ENCODE results near the gene UXS1. TPM values are rescaled to one million over a fixed set of nuclear protein-coding genes. Genes with fewer than 3 reads are reported as not detected.
A peak's percentile ranks its signal among the peaks of the same experiment; 100 is the strongest.

Gene UXS1
- total RNA-seq, 1 donor = 40.1 TPM

DNA sequence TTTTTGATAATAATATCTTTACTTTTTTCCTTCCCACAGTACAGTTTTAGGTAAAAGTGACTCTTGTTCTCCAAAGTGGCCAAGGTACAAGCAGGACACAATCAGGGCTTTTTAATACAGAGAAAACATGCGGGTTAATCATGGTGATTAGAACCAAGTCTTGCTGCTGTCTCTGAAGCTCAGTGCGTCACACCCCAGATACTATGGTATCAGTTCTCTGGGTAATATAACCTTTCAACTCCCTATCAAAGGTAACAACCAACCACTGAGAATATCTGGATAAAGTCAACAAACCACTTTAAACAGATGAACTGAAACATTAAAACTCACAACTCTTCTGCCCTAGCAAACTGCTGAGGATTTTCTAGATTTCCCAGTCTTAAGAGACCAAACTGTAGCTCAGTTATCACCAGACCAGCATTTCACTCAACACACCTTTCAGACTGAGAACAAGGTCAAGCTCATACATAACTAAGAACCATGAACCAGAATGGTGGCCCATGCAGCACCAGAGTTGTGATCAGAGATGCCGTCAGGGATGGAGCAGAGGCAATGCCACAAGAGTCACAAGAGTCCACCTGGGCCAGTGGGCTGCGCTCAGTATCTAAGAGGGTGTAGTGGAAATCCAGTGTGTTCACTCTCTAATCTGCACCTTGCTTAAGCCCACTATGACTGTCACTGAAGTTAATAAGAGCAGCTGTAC lies 103.0 kb downstream of the UXS1 start:
- DNase-seq (ENCODE audit: low read depth in 2 of 3, low spot score in 2 of 3) = no peak

DNA sequence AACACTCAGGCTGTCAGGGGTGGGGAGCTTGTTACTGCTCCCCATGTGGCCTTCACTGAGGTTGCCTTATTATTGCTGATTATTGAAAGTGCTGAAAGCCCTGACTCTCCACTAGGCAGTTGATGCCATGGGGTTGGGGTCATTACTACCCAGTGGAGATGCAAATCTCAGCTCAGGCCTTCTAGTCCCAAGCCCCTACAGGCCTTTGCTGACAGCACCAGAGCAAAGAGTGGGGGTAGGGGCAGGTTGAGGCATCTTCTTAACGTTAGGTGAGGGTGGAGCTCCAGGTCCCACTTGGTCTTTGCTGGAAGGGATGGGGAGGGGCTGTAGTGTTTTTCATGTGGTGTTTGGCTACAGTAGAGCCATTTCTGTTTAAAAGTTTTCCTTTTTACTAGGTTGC lies 104.5 kb downstream of the UXS1 start:
- no peak for DNase-seq (ENCODE audit: low read depth in 2 of 3, low spot score in 2 of 3)

DNA sequence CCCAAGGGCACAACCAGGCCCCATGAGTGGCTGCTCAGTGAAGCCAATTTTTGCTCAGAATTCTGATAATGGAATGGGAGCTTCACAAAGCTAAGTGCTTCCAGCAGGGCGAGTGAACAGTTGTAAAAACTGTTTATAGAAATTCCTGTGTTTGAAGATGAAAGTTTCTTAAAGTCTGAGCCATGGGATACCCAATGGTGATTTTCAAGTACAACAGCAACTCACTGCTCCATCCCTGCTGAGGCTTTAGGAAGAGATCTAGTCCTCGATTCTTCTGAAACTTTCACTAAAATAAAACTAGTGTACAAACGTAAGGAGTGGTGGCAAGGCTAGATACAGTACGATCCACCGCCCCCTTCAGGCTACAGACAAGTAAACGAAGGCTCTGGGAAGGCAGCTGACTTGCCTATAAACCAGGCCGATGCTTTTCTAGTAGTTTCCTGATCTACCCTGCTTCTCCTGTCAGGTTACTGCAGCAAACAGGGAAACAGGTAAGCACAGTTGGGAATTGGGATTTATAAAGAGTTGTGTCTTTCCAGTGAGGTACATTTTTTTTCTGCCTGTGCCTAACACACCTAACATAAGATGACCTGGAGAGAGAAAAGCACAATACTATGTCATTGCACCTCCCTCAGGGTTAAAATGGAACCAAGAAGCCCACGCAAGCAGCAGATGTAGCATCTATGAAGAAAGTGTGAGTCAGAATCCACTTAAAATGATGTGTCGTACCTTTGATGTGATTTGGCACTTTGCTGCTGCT lies 108.7 kb downstream of the UXS1 start:
- peak; percentile 38 to 75 (median 49) for DNase-seq (ENCODE audit: low read depth in 2 of 3, low spot score in 2 of 3)

DNA sequence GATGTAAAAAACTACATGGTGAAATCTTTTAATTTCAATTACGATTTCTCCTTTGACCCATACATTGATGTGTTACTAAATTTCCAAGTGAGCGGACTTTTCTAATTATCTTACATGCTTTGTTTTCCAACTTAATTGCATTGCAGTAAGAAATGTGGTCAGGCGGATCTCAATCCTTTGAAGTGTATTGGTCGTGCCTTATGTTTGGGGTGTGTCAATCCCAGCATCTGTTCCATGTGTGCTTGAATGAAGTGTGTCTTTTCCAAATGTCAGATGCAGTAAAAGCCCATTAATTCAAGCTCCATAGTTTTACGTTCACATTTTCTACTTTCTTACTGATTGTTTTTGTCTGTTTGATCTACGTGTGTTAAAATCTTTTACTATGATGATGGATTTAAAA lies 113.1 kb downstream of the UXS1 start:
- DNase-seq (ENCODE audit: low read depth in 2 of 3, low spot score in 2 of 3) = no peak

DNA sequence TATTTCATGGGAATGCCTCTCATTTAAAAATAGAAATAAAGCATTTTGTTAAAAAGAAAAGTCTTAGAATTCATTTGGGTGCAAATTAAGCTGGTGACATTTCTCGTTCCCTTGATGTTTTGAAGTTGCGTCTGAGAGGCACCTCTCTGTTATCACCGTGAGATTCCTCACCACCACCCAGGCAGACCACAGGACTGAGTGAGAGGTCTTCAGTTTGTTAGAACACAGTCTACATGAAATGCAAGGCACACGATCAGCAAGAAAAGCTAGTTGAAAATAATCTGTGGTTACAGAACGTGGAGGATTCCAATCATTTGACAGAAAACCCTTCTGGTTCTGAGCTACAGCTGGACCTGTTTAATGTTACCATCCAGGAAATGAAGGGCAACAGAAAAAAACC lies 116.0 kb downstream of the UXS1 start:
- DNase-seq (ENCODE audit: low read depth in 2 of 3, low spot score in 2 of 3) = no peak

DNA sequence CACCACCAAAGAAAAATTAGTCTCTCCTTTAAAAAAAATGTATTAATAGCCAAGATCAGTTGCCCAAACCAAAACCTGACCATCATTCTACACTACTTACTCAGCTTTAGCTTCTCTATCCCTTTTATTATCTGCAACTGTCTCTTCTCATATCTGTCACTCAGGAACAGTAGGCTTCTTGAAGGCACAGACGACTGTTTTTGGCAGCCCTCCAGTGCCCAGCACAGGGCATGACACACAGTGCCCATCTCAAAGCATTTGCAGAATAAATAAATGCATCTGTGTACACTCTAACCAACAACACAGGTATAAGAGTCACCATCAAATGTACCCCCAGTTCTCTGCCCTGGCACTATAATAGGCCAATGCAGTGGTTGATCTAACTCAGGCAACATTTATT lies 117.2 kb downstream of the UXS1 start:
- no peak for DNase-seq (ENCODE audit: low read depth in 2 of 3, low spot score in 2 of 3)

DNA sequence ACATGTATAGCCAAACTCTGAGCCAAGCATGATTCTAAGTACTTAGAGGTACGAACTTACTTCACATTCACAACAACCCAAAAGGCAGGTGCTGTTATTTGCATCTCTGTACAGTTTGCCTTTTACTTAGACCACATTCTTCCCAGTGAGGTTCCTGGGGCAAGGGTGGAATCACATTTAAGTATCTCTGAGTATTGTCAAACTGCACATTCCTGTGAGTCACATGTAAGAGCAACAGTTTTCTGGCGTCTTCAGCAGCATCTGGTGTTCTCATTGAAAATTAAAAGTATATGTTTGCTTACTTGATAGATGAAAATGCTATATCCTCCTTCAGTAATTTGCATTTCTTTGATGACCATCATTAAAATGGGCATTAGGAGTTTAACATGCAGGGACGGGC lies 119.1 kb downstream of the UXS1 start:
- no peak for DNase-seq (ENCODE audit: low read depth in 2 of 3, low spot score in 2 of 3)

DNA sequence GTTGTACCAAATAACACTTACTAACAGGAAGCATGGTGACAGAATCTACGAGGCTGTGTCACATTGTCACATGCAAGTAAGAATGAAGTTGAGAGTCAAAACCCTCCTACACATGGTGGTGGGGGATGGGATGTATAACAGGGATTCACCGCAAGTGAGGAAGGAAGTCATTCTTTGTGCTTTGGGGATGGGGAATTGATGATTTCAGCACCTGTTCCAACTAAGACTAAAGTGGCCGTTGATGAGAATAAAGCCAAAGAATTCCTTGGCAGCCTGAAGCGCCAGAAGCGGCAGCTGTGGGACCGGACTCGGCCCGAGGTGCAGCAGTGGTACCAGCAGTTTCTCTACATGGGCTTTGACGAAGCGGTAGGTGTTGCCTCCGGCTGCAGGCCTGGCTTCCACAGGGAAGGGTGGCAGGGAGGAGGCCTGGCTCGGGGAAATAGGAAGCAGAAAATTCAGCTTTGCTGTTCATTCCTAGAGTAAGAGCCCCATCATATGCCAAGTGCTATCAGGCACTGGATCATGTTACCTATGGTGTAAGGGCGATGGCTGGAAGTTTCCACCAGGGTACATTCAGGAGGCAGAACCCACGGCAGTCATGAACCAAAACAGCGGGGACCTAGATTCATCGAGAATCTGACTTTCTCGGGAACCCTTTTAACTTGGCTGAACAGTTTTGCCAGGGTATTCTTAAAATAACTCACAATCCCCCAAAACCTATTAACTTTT lies 120.3 kb downstream of the UXS1 start:
- DNase-seq (ENCODE audit: low read depth in 2 of 3, low spot score in 2 of 3) = no peak

DNA sequence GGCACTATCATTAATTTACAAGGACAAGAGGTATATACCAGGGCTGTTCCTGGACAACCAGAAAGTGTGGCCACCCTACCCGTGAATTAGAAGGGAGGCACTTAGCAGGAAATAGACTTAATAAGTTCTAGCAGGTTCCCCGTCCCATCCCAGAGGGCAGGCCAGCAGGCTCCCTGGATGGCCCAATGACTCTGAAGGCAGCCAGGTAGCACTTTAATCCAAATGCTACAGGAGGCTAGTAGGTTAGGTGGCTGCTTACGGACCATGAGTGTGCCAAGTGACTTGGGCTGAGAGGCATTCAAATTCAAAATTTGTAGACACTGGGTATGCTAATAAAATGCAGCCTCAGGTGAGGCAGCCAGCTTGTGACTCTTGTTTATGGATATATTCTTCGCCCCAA lies 123.9 kb downstream of the UXS1 start:
- DNase-seq (ENCODE audit: low read depth in 2 of 3, low spot score in 2 of 3) = no peak

DNA sequence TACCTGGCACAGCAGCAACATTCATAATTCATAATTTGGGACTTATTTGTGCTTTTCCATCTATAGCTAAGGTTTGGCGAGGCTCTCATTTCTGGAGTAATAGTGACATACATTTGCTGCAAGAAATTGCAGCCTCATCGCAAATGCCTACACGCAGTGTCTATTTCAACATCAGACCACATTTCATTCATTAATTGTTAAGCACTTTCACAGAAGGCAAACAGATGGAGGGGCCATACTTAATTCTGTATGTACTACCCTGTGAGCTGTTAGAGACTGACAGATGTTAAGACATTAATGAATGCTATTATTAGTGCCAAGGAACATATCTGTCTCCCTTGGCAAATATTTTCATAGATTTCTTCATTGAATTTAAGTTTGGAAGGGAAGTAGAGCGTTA lies 125.7 kb downstream of the UXS1 start:
- no peak for DNase-seq (ENCODE audit: low read depth in 2 of 3, low spot score in 2 of 3)

DNA sequence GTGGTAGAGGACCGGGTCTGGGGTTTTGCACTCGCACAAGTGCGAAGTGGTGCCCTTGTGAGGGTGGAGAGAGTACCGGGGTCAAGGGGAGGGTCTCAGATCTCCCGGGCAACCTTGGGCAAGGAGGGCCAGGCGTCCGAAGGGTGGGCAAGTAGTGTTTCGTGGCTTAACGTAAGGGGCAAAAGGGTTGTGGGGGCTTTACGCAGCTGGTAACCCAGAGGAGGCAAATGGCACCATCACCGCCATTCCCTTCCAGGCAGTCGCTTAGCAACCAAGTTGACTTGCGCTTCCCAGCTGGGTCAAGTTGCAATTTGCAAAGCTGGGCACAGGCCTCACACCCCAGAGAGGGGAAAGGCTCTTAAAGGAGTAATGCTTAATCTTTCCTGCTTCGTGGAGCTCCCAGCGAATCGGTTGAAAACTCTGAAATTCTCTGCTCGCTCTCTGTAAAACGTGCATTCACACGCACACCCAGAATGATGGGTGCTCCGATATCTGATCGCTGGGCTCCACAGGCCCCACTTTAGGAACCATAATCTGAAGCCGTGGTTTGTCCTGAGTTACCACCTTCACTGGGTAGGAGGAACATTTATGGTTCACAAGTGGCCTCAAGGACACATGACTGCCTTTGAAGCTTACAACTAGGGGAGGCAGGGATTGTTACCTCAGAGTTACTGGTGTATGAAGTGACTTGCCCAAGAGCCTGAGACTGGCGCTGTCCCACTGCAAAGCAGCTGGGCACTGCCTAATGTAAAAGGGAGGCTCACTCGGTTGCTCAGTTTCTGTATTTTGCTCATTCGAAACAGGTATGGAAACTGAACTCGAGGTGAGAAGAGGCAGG lies 127.9 kb downstream of the UXS1 start:
- DNase-seq (ENCODE audit: low read depth in 2 of 3, low spot score in 2 of 3) = no peak

DNA sequence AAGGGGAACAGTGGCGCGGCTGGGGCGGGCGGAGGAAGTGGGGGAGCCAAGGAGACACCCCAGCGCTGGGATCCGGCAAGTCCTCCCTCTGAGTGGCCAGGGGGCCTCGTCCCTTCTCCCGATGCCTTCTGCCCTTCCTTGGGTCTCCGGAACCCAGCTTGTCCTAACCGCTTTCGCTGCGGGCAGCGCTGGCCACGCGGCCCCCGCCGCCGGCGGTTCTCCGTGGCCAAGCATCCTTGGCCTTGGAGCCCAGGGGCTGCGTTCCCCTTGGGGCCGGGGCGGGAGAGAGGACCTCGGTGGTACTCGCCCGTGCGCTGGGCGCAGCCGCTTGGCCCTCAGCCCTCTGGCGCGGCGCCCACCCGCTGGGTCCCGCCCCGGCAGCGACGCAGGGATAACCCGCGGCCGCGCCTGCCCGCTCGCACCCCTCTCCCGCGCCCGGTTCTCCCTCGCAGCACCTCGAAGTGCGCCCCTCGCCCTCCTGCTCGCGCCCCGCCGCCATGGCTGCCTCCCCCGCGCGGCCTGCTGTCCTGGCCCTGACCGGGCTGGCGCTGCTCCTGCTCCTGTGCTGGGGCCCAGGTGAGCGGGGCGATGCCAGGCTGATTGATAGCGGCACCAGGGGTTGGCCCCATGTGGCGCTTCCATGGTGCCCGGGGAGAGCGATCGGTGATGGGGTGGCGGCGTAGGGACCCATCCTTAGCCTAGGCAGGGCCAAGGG lies 128.7 kb downstream of the UXS1 start:
- no peak for DNase-seq (ENCODE audit: low read depth in 2 of 3, low spot score in 2 of 3)

DNA sequence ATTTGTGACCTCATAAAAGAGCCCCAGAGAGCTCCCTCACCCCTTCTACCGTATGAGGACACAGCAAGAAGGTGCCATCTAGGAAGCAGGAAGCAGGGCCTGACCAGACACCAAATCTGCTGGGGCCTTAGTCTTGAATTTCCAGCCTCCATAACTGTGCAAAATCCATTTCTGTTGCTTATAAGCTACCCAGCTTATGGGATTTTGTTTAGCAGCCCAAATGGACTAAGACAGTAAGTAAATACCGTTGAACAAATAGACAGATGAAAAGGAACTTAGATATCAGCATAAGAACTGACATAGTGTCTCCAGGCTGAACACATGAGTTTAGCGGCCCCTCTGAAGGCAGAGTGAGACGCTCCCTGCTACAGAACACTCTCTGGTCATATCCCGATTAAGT lies 130.9 kb downstream of the UXS1 start:
- no peak for DNase-seq (ENCODE audit: low read depth in 2 of 3, low spot score in 2 of 3)

DNA sequence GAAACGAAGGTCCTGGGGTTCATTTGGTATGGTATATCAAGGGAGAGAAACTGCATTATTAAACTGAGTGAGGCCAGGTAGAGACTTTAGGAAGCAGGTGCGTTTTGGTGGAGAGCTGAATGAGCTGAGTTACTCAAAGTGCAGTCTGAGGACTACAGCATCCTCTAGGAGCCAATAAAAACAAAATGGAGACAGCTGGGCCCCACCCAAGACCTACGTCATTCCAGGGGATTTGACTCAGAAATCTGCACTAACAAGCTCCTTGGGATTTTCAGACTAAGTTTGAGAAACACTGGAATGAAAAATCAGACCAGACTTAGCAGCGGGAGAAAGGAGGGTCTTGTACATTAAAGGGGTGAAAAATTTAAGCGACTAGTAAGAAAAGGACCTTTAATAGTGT lies 131.5 kb downstream of the UXS1 start:
- no peak for DNase-seq (ENCODE audit: low read depth in 2 of 3, low spot score in 2 of 3)

DNA sequence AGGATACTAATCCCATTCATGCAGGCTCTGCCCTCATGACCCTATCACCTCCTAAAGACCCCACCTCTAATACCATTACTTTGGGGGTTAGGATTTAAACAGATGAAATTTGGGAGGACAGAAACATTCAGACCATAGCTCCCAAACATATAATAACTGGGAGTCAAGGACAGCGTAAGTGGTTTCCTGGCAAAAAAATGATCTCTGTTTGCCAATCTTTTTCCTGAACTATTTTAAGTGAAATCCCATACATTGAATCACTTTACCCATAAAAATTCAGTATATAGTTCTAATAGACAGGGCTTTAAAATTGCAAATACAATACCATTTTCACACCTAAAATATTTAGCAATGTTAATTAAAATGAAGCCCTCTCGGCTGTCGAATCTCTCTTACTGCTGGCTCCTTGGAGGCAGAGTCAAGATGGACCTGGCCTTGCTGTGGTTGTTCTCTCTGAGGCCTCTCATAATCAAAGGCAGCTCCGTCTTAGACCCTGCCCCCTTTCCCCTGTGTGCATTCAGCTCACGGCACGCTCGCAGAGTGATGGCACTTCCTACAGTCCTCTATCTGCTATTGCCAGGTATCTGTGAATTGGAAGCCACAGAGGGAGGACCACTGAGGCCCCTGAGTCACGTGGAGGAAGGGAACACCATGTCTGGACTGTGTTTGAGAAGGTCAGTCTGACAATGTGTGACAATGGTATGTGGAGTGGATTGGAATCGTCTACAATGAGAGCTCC lies 132.3 kb downstream of the UXS1 start:
- no peak for DNase-seq (ENCODE audit: low read depth in 2 of 3, low spot score in 2 of 3)

DNA sequence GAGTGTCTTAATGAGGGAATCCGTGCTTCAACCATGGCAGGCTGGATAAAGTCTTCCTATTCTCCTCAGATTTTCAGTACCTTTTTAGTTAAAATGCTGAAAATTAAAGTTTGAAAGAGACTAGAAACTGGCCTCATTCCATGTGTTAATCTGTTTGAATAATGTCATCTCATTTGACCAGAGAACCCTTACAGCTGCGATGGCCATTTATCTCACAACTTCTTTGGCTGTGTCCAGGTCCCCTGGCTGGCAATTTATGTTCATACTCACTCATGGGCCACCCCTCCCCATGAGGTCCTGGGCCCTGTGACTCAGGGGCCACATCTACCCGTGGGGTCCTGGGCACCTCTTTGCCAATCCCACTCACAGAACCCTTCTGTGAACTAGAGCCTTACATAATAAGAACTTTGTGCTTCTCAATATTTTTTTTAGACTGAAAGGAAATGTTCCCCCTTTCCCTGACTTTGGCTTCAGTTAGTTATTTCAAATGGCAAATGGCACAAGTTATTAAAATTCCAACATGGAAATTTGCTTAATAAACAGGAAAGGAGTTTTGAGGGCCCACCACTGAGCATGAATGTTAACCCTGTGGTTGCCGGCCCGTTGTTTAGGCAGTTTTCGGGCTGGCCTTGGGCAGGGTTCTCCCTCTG lies 134.6 kb downstream of the UXS1 start:
- DNase-seq (ENCODE audit: low read depth in 2 of 3, low spot score in 2 of 3) = no peak

DNA sequence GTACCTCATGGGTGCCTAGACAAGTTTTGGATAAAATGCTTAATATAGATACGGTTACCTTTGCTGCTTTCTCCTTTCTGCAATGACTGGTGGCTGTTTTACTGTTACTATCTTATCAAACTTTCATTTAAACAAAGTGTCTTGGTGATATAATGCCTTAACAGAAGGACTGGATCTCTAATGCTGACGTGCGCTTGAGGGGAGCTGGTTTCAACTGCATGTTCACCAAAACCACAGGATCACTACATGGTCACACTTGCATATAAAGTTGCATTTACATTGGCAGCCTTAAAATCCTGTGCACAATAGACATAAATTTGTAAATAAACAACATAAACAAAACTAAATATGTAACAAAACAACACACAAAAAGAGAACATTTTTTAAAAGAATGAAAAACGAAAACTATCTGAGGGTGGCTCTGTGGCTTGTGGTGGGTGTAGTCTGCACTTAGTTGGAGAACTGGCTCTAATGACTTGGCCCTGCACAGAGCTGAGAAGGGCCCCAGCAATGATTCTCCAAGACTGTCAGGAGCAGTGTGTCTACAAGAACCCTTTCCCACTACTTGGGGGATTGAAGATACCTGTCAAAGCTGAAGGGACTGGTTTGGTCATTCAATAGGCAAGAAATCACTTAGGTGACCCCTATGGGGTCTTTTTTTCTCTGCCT lies 135.5 kb downstream of the UXS1 start:
- no peak for DNase-seq (ENCODE audit: low read depth in 2 of 3, low spot score in 2 of 3)

DNA sequence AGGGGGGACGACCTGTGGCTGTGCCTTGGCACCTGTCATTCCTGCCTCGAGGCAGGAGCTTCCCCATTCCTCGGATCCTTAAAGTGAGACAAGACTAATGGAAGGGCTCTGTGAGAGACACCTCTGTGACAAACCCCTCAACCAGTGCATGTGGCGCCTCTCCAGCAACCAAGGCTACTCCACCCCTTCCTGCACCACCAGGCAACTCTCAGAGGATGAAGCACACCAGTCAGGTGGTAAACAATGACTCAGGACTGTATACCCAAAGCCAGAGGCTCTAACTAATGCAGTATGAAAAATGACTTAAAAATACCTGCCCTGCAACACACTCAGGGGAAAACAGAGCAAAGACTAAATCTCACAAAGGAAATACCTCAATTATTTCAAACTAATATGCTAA lies 136.9 kb downstream of the UXS1 start:
- DNase-seq (ENCODE audit: low read depth in 2 of 3, low spot score in 2 of 3) = no peak

Data from hematopoietic multipotent progenitor cell (in vitro differentiated cells).